NCI-H187 treated with DMSO at 0.1 percent for 48 hours (cell line): ENCODE measurements around the gene ADAM23.

Source experiments
- DNase-seq: peaks from one replicate; lab custom pipeline; 2025; lab: John Stamatoyannopoulos, UW

ADAM23 gene

DNA sequence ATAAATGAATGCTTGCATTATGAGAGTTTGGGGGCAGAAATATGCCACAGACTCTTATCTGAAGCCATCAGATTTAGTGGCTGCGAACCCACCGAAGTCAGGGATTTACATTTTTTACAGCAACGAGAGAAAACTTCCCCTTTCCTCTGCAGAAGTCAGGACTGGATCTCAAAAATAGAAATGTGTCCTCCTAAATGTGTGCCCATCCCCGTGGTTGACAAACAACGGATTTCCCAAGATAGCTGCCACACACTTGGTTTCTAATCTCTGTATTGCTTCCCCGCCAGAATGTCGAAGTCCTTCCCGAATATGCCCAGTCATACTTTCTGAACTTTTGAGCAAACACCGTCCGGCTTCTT is 879 bp upstream of the ADAM23 start:
- no peak for DNase-seq

- no peak for DNase-seq
These were observed 599 bp downstream of the ADAM23 start for GRCh38 chr2:206443735-206444527.

DNA sequence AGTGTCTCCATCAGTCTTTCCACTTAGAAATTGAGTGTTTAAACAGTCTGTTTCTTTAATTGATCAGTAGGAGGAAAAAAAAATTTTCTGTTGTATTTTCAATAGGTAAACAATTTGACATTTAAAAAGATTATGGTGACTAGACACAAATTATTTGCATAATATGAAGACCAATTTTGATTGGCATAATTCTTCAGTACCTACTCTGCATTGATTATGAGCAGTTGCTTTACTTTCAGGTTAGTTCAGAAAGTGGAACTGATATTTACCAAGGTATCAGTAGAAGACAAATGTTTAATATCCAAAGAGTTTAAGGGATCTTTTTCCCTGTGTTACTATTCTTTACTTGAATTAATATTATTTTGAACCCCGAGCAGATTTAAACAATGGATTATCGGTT is 2.6 kb downstream of the ADAM23 start:
- no peak for DNase-seq

DNA sequence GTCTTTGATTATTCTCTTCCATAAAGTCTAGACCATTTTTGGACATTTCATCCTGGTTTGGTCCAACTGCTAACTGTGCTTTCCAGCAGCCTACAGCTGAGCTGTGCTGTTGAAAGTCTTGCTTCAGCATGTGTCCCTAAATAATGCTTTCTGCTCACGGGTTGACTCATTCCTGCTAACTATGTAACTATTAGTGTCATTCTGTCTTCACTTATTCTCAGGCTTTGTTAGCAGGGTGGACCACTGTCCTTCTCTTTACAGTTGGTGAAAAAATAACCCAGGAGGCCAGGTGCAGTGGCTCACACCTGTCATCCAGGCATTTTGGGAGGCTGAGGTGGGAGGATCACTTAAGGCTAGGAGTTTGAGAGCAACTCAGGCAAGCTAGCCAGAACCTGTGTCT is 8.9 kb downstream of the ADAM23 start:
- no peak for DNase-seq

DNA sequence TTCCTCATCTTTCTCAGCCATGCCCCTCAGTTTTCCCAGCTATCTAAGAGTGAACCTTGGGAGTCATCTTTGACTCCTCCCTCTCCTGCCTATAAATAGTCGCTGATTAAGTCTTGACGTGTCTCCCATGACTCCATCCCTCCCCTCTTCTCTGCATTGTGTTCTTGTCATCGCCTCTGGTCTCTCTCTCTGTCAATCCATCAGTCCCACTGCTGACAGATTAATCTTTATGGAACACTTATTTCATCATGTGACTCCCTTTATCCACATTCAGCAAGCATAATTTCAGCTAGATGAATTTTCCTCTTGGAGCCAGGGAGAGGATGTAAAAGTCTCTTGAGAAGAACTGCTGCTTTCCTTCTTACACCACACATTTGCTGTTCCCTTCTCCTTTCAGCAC is 9.4 kb downstream of the ADAM23 start:
- DNase-seq = no peak

- no peak for DNase-seq
These were observed 12.9 kb downstream of the ADAM23 start for GRCh38 chr2:206456078-206456754.

- DNase-seq = no peak
These were observed 13.9 kb downstream of the ADAM23 start for GRCh38 chr2:206457188-206457634.

- no peak for DNase-seq
These were observed 19.0 kb downstream of the ADAM23 start for GRCh38 chr2:206462240-206462854.

- DNase-seq = no peak
These were observed 20.4 kb downstream of the ADAM23 start for GRCh38 chr2:206463685-206464084.

DNA sequence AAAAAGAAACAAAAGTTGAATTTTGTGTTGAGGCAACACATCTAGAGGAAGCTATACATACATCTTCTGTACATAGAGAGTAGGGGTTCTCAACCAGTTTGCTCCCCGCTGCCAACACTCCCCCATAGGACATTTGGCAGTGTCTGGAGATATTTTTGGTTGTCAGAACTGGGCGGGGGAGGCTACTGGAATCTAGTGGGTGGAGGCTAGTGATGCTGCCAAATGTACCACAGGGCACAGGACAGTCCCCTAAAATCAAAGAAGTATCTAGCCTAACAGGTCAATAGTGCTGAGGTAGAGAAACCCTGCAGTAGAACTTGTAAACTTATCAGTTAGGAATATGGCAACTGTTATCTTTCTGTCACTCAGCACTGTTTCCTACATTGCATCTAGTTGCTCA is 21.3 kb downstream of the ADAM23 start:
- no peak for DNase-seq

DNA sequence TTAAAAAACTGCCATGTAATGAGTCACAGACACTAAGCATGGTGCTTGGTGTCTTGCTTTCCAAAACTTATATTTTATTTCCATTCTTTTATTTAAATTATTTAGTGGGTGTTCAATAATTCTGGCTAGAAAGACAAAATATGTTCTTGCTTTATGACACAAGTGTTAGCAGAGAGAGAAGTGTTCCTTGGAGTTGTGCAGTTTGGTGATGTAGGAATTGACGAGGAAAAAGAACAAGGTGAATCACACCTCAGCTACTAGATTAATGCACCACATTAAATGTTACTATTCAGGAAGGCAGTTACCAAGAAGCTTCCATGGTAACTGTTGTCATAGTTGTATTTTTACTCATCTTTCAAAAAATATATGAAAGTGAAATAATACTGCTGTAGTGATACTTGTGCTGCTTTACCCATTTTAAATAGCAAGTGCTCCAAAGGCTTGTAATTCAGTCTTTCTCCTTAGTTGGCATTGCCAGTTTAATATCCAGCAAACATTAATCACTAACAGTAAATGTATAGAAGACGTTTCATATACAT is 28.3 kb downstream of the ADAM23 start:
- DNase-seq = no peak

DNA sequence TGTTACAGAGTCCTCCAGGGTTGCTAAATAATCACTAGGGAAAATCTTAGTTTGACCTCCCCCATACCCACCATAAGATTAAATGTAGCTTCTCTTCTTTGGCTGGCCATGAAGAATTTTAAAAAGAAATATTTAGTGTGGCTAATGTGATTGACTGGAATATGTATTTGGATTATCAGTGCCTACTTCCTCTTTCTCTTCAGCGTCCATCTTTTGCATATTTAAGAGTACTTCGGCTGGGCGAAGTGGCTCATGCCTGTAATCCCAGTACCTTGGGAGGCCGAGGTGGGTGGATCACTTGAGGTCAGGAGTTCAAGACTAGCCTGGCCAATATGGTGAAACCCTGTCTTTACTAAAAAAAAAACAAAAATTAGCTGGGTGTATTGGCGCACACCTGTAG is 28.8 kb downstream of the ADAM23 start:
- DNase-seq = no peak

DNA sequence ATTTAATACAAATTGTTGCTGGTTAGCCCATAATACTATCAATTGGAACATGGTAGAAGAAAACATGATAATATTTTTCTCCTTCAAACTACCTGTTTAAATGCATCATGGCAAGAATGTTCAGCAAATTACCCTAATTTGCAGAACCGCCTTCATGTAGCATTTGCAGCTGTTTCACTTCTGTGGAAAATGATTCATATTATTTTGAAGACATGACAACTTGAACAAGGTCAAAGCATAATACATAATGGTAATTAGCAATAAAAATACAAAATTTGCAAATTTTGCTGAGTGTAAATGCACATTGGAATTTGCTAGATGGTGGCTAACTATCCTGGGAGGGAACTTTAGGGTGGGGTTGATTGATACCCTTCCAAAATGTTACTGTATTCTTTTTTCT is 30.8 kb downstream of the ADAM23 start:
- no peak for DNase-seq

DNA sequence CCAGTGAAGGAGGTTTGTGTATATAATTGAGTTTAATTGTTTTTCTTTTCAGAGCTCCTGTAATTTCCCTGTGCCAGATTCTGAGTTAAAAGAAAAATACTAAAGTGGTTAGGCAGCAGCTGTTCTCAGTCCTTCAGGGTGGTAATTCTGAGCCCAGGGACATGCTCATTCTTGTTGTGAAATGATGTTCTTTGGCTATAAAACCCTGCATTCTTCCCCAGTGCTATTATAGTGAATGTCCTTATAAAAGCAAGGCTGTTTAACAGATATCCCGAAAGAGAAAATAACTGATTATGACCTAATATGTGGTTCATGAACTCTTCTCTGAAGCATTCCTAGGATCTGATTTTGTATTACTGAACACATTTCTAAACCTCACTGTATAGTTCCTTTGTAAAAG is 34.0 kb downstream of the ADAM23 start:
- DNase-seq = no peak

DNA sequence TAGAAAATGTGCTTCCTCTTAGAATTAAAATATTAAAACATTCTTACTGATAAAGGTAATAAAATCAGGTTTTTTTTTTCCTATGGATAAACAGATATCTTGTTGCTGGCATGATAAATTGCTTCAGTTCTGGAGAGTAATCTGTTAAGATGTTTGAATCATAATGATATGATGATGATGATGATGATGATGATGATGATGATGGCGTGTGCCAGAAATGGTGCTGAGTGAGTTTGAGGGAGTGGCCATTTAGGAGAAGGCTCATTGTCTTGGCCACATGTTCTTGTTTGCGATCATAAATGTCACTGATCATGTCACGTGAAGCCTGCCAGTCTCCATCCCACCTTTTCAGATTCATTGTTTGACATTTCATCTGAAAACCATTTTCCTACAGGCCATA is 35.0 kb downstream of the ADAM23 start:
- DNase-seq = no peak

DNA sequence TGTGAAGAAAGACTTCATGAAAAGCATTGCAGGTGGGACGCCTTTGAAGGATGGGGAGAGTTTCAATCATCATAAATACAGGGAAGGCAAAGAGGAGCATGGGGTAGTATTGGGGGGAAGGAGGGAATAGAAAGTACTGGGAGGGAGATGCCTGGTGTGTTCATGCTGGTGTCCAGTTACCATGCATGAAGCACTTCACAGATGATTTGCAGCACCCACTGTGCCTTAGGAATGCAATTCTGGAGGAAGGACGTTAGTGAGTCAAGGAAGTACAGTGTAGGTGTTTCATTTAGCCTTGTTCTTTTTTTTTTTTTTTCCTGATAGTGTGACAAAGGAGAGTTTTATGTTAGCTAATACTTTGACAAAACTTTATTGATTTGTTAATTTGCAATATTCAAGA is 36.8 kb downstream of the ADAM23 start:
- no peak for DNase-seq

GRCh38 chr2:206480620-206481019 is 37.3 kb downstream of the ADAM23 start:
- DNase-seq = no peak

- no peak for DNase-seq
These were observed 37.7 kb downstream of the ADAM23 start for GRCh38 chr2:206481056-206481455.

DNA sequence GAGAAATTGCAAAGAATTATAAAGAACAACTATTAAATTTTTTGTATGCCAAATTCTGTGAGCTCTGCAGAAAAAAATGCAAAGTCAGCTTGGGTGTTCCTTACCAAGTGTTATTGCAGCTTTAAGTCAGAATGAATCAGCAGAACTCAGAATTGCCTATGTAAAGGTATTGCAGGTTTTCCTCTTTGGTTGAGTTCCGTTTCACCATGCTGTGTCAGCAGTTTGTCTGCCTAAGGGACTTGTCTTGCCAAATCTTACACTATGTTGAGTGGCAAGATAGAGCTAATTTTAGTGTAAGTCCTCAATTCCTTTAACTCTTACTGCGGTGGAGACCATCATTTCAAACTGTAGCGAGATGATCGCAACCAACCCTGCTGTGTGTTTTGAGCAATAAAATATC is 38.8 kb downstream of the ADAM23 start:
- DNase-seq = no peak

DNA sequence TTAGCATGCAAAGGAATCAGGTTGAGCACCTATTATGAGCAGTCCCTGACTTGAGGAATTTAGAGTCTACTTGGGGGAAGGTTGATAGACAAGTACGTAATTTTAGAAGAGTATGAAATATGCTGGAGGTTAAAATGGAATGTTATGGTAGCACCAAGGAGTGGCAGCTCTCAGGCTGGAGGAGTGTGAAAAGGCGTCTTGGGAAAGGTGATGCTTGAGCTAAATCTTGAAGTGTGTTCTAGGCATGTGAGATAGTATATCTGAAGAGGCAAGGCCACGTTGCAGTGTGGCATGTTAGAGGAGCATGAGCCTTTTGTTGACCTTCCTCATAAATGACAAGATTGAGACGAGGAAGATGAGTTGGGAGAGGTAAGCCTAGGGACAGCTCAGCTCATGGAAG is 39.3 kb downstream of the ADAM23 start:
- no peak for DNase-seq

DNA sequence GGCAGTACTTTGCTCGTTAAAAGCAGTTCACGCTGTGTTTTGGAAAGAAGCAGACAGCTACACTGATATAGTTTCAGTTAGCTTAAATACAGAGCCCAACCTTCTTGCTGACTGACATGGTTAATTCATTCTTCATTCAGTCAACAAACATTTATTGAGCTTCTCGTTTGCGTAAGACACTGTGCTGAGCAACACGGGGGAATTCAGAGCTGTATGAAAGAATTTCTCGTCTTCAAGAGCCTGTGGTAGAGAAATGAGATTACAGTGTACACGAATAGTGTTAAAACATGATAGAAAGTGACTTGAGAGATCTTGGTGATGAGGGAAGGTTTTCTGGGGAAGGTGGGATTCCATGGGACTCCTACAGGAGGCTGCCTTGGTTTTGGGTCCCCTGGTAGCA is 44.7 kb downstream of the ADAM23 start:
- DNase-seq = no peak

- DNase-seq = no peak
These were observed 45.3 kb downstream of the ADAM23 start for GRCh38 chr2:206488623-206489022.

GRCh38 chr2:206494061-206494460 is 50.7 kb downstream of the ADAM23 start:
- no peak for DNase-seq
